Retinal pigment epithelial cell (primary cell): ENCODE data around the gene UTS2R.
"Not testable (repeated sequence)": the region's sequence is repeated elsewhere in the genome, so short reads cannot be mapped to it uniquely, and the experiment has no call there.

ENCODE experiments used
- DNase-seq: peaks from one replicate; pipeline ENCODE4 v3.0.0-alpha.2; 2010; ENCODE audit warnings: low read depth
- H3K4me3 ChIP-seq: 2 replicates; pipeline ENCODE4 v1.5.1; 2011; ENCODE audit warnings: mild to moderate bottlenecking, low read length, control low read depth, moderate library complexity
- CTCF ChIP-seq: conservative IDR thresholded peaks from 2 replicates; pipeline ENCODE4 v1.5.1; 2011; ENCODE audit warnings: low read depth, low read length, control low read depth, inconsistent platforms

UTS2R gene

GRCh38 chr17:82345151-82345976, 26.2 kb upstream of the UTS2R start:
- no peak for DNase-seq
- no peak overlapping the region for H3K4me3 ChIP-seq

GRCh38 chr17:82346342-82347300, 24.9 kb upstream of the UTS2R start:
- TF ChIP-seq CTCF, result no peak
- DNase-seq, result no peak
- H3K4me3 ChIP-seq, result no peak overlapping the region

More at GRCh38 chr17:82345151-82345976, 26.2 kb upstream of the UTS2R start:
- TF ChIP-seq CTCF, result no peak

GRCh38 chr17:82347994-82348393, 23.6 kb upstream of the UTS2R start:
- not testable (repeated sequence) for DNase-seq, H3K4me3 ChIP-seq

GRCh38 chr17:82348434-82348833, 23.1 kb upstream of the UTS2R start:
- TF ChIP-seq CTCF, result no peak
- no peak overlapping the region for H3K4me3 ChIP-seq
- no peak for DNase-seq

- TF ChIP-seq CTCF, result no peak
- no peak for DNase-seq
- no peak overlapping the region for H3K4me3 ChIP-seq
These were observed 22.7 kb upstream of the UTS2R start for GRCh38 chr17:82348866-82349265.

GRCh38 chr17:82349287-82349701, 22.3 kb upstream of the UTS2R start:
- TF ChIP-seq CTCF, result no peak
- DNase-seq, result no peak
- no peak overlapping the region for H3K4me3 ChIP-seq

GRCh38 chr17:82350182-82351030, 21.2 kb upstream of the UTS2R start:
- H3K4me3 ChIP-seq, result no peak overlapping the region
- TF ChIP-seq CTCF, result no peak
- DNase-seq, result no peak
